22Rv1 (cell line): ENCODE measurements around the gene ZNF627.

Experiments used
- CTCF ChIP-seq: fragments of 450-650 bp; IDR thresholded peaks from 2 replicates; pipeline ENCODE4 v1.5.1; 2017; ENCODE audit warnings: mild to moderate bottlenecking
- ZFX ChIP-seq: fragments of 450-650 bp; IDR thresholded peaks from 2 replicates; pipeline ENCODE4 v1.6.1; 2017; ENCODE audit warnings: antibody characterized with exemption, borderline replicate concordance

GRCh38 chr19:11598103-11598483 is 810 bp downstream of the ZNF627 start:
- TF ChIP-seq CTCF (no peak), ZFX (no peak)
